Suprapubic skin (tissue), 3 donors: ENCODE data around the gene TRMT112.

ENCODE experiments used
- EP300 ChIP-seq: sonication (generic); formaldehyde crosslinking; IDR thresholded peaks from one replicate; pipeline ENCODE4 v1.6.1; 2017; ENCODE audit warnings: antibody characterized with exemption
- POLR2A ChIP-seq, 2 donors: fragments of 450-650 bp; IDR thresholded peaks; one replicate each; pipeline ENCODE4 v1.6.1; 2017; ENCODE audit warnings: antibody characterized with exemption in 2 of 2, mild to moderate bottlenecking in 2 of 2, moderate library complexity in 2 of 2
- TF ChIP-seq, protein P1 (sequence below), 2 donors: fragments of 200-600 bp in 1 of 2; fragments of 450-650 bp in 1 of 2; sonication (generic) in 1 of 2; IDR thresholded peaks; one replicate each; pipeline ENCODE4 v1.5.1; 2016 to 2019; ENCODE audit warnings: antibody characterized with exemption in 2 of 2, mild to moderate bottlenecking in 1 of 2, moderate library complexity in 1 of 2

DNA sequence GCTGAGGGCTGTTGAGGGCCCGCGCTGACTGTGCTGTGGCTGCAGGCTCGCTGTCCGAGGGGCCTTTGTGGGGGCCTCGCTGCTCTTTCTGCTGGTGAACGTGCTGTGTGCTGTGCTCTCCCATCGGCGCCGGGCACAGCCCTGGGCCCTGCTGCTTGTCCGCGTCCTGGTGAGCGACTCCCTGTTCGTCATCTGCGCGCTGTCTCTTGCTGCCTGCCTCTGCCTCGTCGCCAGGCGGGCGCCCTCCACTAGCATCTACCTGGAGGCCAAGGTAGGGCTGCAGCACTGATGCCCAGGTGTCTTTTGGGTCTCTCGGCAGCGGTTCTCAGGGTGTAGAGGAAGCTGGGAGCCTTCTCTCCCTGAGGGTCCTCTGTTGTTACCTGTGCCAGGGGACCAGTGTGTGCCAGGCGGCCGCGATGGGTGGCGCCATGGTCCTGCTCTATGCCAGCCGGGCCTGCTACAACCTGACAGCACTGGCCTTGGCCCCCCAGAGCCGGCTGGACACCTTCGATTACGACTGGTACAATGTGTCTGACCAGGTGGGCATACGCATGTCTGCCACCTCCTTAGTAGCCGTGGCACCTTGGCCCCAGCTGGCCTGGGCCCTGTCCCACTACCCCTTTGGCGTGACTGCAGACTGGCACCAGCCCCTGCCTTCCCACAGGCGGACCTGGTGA, 29.5 kb downstream of the TRMT112 start:
- TF ChIP-seq POLR2A (IDR thresholded peaks at IDR 0.05) (no peak), EP300 (no peak)
- TF ChIP-seq, protein P1, sequence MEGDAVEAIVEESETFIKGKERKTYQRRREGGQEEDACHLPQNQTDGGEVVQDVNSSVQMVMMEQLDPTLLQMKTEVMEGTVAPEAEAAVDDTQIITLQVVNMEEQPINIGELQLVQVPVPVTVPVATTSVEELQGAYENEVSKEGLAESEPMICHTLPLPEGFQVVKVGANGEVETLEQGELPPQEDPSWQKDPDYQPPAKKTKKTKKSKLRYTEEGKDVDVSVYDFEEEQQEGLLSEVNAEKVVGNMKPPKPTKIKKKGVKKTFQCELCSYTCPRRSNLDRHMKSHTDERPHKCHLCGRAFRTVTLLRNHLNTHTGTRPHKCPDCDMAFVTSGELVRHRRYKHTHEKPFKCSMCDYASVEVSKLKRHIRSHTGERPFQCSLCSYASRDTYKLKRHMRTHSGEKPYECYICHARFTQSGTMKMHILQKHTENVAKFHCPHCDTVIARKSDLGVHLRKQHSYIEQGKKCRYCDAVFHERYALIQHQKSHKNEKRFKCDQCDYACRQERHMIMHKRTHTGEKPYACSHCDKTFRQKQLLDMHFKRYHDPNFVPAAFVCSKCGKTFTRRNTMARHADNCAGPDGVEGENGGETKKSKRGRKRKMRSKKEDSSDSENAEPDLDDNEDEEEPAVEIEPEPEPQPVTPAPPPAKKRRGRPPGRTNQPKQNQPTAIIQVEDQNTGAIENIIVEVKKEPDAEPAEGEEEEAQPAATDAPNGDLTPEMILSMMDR (IDR thresholded peaks at IDR 0.05), result no peak
